GM18526 (cell line): ENCODE data around the gene CAPN2.

Source experiments
- POLR2A ChIP-seq: IDR thresholded peaks from 3 replicates; pipeline ENCODE4 v1.6.1; 2011; ENCODE audit not compliant: insufficient read length; ENCODE audit errors: extremely low read depth

The CAPN2 gene

GRCh38 chr1:223803211-223803610 lies 90.9 kb downstream of the CAPN2 start:
- no peak for TF ChIP-seq POLR2A

- no peak for TF ChIP-seq POLR2A
These were observed 98.2 kb downstream of the CAPN2 start for GRCh38 chr1:223810586-223810985.

GRCh38 chr1:223811634-223812101 lies 99.3 kb downstream of the CAPN2 start:
- no peak for TF ChIP-seq POLR2A

- no peak for TF ChIP-seq POLR2A
These were observed 101.3 kb downstream of the CAPN2 start for GRCh38 chr1:223813645-223814044.

- TF ChIP-seq POLR2A, result no peak
These were observed 102.9 kb downstream of the CAPN2 start for GRCh38 chr1:223815020-223815853.

GRCh38 chr1:223815865-223816264 lies 103.5 kb downstream of the CAPN2 start:
- no peak for TF ChIP-seq POLR2A

- no peak for TF ChIP-seq POLR2A
These were observed 107.6 kb downstream of the CAPN2 start for GRCh38 chr1:223819730-223820514.

GRCh38 chr1:223820515-223820858 lies 108.1 kb downstream of the CAPN2 start:
- TF ChIP-seq POLR2A, result no peak

- no peak for TF ChIP-seq POLR2A
These were observed 108.6 kb downstream of the CAPN2 start for GRCh38 chr1:223820971-223821370.

GRCh38 chr1:223824287-223824686 lies 111.9 kb downstream of the CAPN2 start:
- TF ChIP-seq POLR2A, result no peak

GRCh38 chr1:223824712-223825111 lies 112.4 kb downstream of the CAPN2 start:
- no peak for TF ChIP-seq POLR2A
